K562 (cell line): Measurements from ENCODE around the gene DENND5B. TPM values are rescaled to one million over a fixed set of nuclear protein-coding genes. Genes with fewer than 3 reads are reported as not detected.

Source experiments
- ATAC-seq: fragments of 200-7000 bp; cut with Tn5 transposase; 3 replicates; pipeline ENCODE4 v1.9.1; 2020; ENCODE audit warnings: moderate library complexity
- BruUV-seq: library from RNA; stranded (reverse); fragments of 400-500 nt; replicated peaks from 2 replicates; lab custom pipeline; 2021; lab: Mats Ljungman, UMichigan
- CTCF ChIA-PET: fragments of 300-600 bp; formaldehyde crosslinking; extraction: SDS; loops from one replicate; lab custom pipeline; 2021; ENCODE audit warnings: low intra/inter-chr PET ratio; lab: Yijun Ruan, JAX
- POLR2A ChIA-PET: fragments of 300-600, 350-650 bp; sonication (Branson Sonifier 250); formaldehyde crosslinking; extraction: SDS; loops from one replicate; lab custom pipeline; 2021; ENCODE audit warnings: antibody characterized with exemption, inconsistent platforms; lab: Yijun Ruan, JAX
- DNase-seq, 4 experiments: peaks; one replicate each; pipeline versions ENCODE4 v3.0.0 to v3.0.0-alpha.2; 2011 to 2018; ENCODE audit warnings: low spot score in 3 of 4, mixed read lengths in 3 of 4; ENCODE audit errors: extremely low read depth in 1 of 4
- FAIRE-seq: peaks from 2 replicates; lab custom pipeline; 2011; peaks lifted over from hg19 to GRCh38; lab: Jason Lieb, UNC
- H2AFZ ChIP-seq: 2 replicates; pipeline ENCODE4 v1.6.0; 2011; ENCODE audit warnings: low read depth, low read length, control low read depth, inconsistent platforms
- H3K27ac ChIP-seq: fragments of 200-600 bp; 3 replicates; pipeline ENCODE4 v1.8.0; 2011; ENCODE audit warnings: low read depth, mild to moderate bottlenecking, control low read depth, inconsistent platforms, low read length, moderate library complexity, mixed read lengths; ENCODE audit errors: extremely low read depth
- H3K27me3 ChIP-seq, 2 experiments: fragments of 300-600 bp in 1 of 2; 2 replicates in 1 of 2; 3 replicates in 1 of 2; pipeline versions ENCODE4 v1.6.0 to v1.8.0; 2011; ENCODE audit warnings: inconsistent platforms in 2 of 2, low read length in 2 of 2, mild to moderate bottlenecking in 1 of 2, mixed read lengths in 1 of 2, moderate library complexity in 1 of 2; ENCODE audit not compliant: control insufficient read depth in 2 of 2, insufficient read depth in 2 of 2
- H3K36me3 ChIP-seq: fragments of 300-600 bp; 3 replicates; pipeline ENCODE4 v1.8.0; 2011; ENCODE audit warnings: mild to moderate bottlenecking, low read length, inconsistent platforms; ENCODE audit not compliant: control insufficient read depth, insufficient read depth
- H3K4me1 ChIP-seq, 2 experiments: fragments of 200-600 bp in 1 of 2; replicated peaks in 1 of 2; 2 replicates in 1 of 2; 3 replicates in 1 of 2; pipeline versions ENCODE4 v1.5.1 to v1.8.0; 2011; ENCODE audit warnings: inconsistent platforms in 2 of 2, low read length in 2 of 2, mild to moderate bottlenecking in 1 of 2, mixed read lengths in 1 of 2, moderate library complexity in 1 of 2; ENCODE audit not compliant: control insufficient read depth in 2 of 2, insufficient read depth in 2 of 2
- H3K4me2 ChIP-seq: 2 replicates; pipeline ENCODE4 v1.6.1; 2011; ENCODE audit warnings: low read length, control low read depth, inconsistent platforms, mixed read lengths; ENCODE audit not compliant: insufficient read depth
- H3K4me3 ChIP-seq: fragments of 200-600 bp; sonication (generic), shearing (Covaris generic); 2 replicates; pipeline ENCODE4 v1.5.1; 2016; ENCODE audit warnings: control low read depth, inconsistent platforms
- H3K79me2 ChIP-seq: fragments of 200-600 bp; 3 replicates; pipeline ENCODE4 v1.8.0; 2011; ENCODE audit warnings: low read length, inconsistent platforms; ENCODE audit not compliant: control insufficient read depth, insufficient read depth
- H3K9ac ChIP-seq, 2 experiments: 2 replicates each; pipeline versions ENCODE4 v1.6.0 to v1.6.1; 2011; ENCODE audit warnings: low read depth in 2 of 2, low read length in 2 of 2, control low read depth in 1 of 2, inconsistent platforms in 1 of 2, mild to moderate bottlenecking in 1 of 2, mixed read lengths in 1 of 2; ENCODE audit not compliant: insufficient read depth in 1 of 2
- H3K9me1 ChIP-seq: one replicate; pipeline ENCODE4 v1.6.0; 2011; ENCODE audit warnings: inconsistent platforms, mild to moderate bottlenecking, low read length, moderate library complexity; ENCODE audit not compliant: control insufficient read depth, insufficient read depth
- H3K9me3 ChIP-seq: replicated peaks from 2 replicates; pipeline ENCODE4 v1.5.1; 2011; ENCODE audit warnings: low read depth, low read length, inconsistent platforms; ENCODE audit not compliant: control insufficient read depth, insufficient read depth
- H4K20me1 ChIP-seq: replicated peaks from 2 replicates; pipeline ENCODE4 v1.6.1; 2011; ENCODE audit warnings: low read length, inconsistent platforms, mixed read lengths; ENCODE audit not compliant: control insufficient read depth, insufficient read depth
- DMBX1 ChIP-seq: fragments of 250-450 bp; sonication (Bioruptor Pico); IDR thresholded peaks from 2 replicates; pipeline ENCODE4 v1.8.0; 2022; ENCODE audit warnings: inconsistent platforms, mild to moderate bottlenecking, moderate library complexity, borderline replicate concordance
- ETS2 ChIP-seq: IDR thresholded peaks from 2 replicates; pipeline ENCODE4 v1.6.1; 2016; ENCODE audit warnings: borderline replicate concordance, missing genetic modification characterization, mild to moderate bottlenecking, moderate library complexity, missing compliant biosample characterization; ENCODE audit not compliant: poor library complexity, severe bottlenecking
- PHF21A ChIP-seq: fragments of 450-650 bp; IDR thresholded peaks from 2 replicates; pipeline ENCODE4 v1.6.1; 2017; ENCODE audit warnings: low read depth, borderline replicate concordance
- USF2 ChIP-seq: sonication (generic); formaldehyde crosslinking; IDR thresholded peaks from 2 replicates; pipeline ENCODE4 v1.5.0; 2020; ENCODE audit warnings: missing genetic modification reagents
- ZNF586 ChIP-seq: fragments of 450-650 bp; formaldehyde crosslinking; conservative IDR thresholded peaks from 2 replicates; pipeline ENCODE4 v1.4.0; 2020; ENCODE audit warnings: mild to moderate bottlenecking, moderate library complexity
- WGBS: fragments of 100-300 bp; shearing (Covaris generic); methylation state at CpG from one replicate; pipeline ENCODE4 v1.1.6; 2016; ENCODE audit warnings: low coverage, mixed read lengths; ENCODE audit not compliant: insufficient coverage; ENCODE audit errors: missing lambda C conversion rate; 5-methylcytosine and 5-hydroxymethylcytosine counted together
- in situ Hi-C: fragments of 300-500 bp; cut with MboI; formaldehyde crosslinking; loops from 4 replicates; pipeline ENCODE4 v1.15.0; 2018; ENCODE audit warnings: inconsistent platforms, mixed read lengths
- intact Hi-C: fragments of 100-400 bp; cut with micrococcal nuclease; formaldehyde crosslinking; loops from 2 replicates; pipeline ENCODE4 v1.14.2; 2022
- polyA plus RNA-seq, 8 experiments: library from polyadenylated mRNA; depleted of rRNA in 4 of 8; stranded (reverse) in 5 of 8; unstranded in 3 of 8; fragments of >200 nt; fragmentation: Nextera tagmentation in 2 of 8; fragmentation: Illumina TruSeq in 1 of 8; extraction: Ambion mirVana in 2 of 8; extraction: Trizol in 1 of 8; gene quantifications; 2 replicates each; pipeline versions ENCODE4 v1.2.1 to v1.2.3, GENCODE V29; 2011 to 2014; ENCODE audit warnings: inconsistent platforms in 1 of 8, missing spikeins in 1 of 8
- total RNA-seq, 7 experiments: library from RNA; depleted of rRNA in 6 of 7; stranded (reverse); fragments of >200 nt in 6 of 7; fragmentation: Illumina TruSeq in 2 of 7; extraction: Trizol in 2 of 7; gene quantifications; 2 replicates each; pipeline versions ENCODE4 v1.2.1 to v1.2.3, GENCODE V29; 2011 to 2021; ENCODE audit warnings: low replicate concordance in 1 of 7
- TF ChIP-seq, protein P1 (sequence below): sonication (generic); formaldehyde crosslinking; IDR thresholded peaks from 2 replicates; pipeline ENCODE4 v1.8.0; 2022; ENCODE audit warnings: mild to moderate bottlenecking, missing genetic modification reagents

The DENND5B gene
- total and polyA plus RNA-seq, 9 of the 15 experiments (the other 6 are each of a cell fraction or from before 2014, with no cell fraction given) = 0.99 to 6.0 (median 3.6) TPM

DNA sequence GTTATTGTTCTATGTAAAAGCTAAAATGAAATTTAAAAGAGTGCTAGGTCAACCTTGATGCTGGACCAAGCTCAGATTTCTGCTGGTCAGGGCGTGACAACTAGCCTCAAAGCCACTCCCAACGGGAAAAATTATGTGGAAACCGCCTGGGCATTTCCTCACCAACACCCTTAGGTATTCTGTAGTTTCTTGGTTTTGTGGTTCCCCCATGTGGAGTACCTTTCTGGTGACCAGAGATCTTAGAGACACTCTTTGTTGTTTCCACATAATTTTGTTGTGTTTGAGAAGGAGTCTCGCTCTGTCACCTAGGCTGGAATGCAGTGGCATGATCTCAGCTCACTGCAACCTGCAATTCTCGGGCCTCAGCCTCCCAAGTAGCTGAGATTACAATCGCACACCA lies 119.9 kb downstream of the DENND5B start:
- no peak for FAIRE-seq
- no peaks in the 10 kb centered on the region for H3K9me3 ChIP-seq
- BruUV-seq = no TSS peak
- intact Hi-C loops = no loop called here
- no peak overlapping the region for H3K9ac ChIP-seq
- no peaks in the 10 kb centered on the region for H3K9me1 ChIP-seq
- no peaks in the 10 kb centered on the region for H3K79me2 ChIP-seq
- H3K4me1 ChIP-seq = no peaks in the 10 kb centered on the region
- ChIA-PET POLR2A (no interaction called here), CTCF (no interaction called here)
- no peak overlapping the region for H3K4me3 ChIP-seq
- DNase-seq = no peak
- no peaks in the 10 kb centered on the region; a peak in 1 of 5 replicates for H3K27me3 ChIP-seq
- H3K36me3 ChIP-seq = no peaks in the 10 kb centered on the region
- no peak for ATAC-seq
- in situ Hi-C loops = no loop called here
- H3K4me2 ChIP-seq = no peak overlapping the region
- 1% methylated on average over 5 of the region's 6 CpGs for WGBS
- no peak overlapping the region for H3K27ac ChIP-seq
- H4K20me1 ChIP-seq = no peaks in the 10 kb centered on the region
- no peak overlapping the region for H2AFZ ChIP-seq
- TF ChIP-seq USF2 (no peak), ETS2 (no peak)

DNA sequence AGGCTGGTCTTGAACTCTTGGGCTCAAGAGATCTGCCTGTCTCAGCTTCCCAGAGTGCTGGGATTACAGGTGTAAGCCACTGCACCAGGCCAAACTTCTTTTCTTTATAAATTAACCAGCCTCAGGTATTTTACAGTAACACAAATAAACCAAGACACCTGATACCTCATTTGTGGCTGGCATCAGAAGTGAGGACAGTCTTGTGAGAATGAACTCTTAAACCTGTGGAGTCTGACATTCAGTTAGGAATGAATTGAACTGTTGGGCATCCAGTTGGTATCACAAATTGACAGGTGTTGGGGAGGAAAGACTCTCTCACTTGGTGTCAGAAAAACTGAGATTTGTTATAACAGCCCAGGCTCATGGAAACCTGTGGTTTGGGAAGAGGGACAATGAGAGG lies 120.5 kb downstream of the DENND5B start:
- Histone ChIP-seq H3K4me2 (no peak overlapping the region), H3K9me3 (no peaks in the 10 kb centered on the region), H3K36me3 (no peaks in the 10 kb centered on the region), H3K9ac (no peak overlapping the region), H3K79me2 (no peaks in the 10 kb centered on the region), H4K20me1 (no peaks in the 10 kb centered on the region), H3K27me3 (no peaks in the 10 kb centered on the region; a peak in 1 of 5 replicates), H3K4me1 (no peaks in the 10 kb centered on the region), H3K9me1 (no peaks in the 10 kb centered on the region), H3K4me3 (no peak overlapping the region), H3K27ac (no peak overlapping the region), H2AFZ (no peak overlapping the region)
- FAIRE-seq (no peak), DNase-seq (no peak), ATAC-seq (no peak)
- ChIA-PET POLR2A (interaction anchor here (0.6 kb wide), 1 partner anchor 168 kb away, joined by 3 read pairs; no protein-coding TSS in a partner anchor), CTCF (no interaction called here)
- intact Hi-C loops (no loop called here), in situ Hi-C loops (no loop called here)
- TF ChIP-seq, protein P1, sequence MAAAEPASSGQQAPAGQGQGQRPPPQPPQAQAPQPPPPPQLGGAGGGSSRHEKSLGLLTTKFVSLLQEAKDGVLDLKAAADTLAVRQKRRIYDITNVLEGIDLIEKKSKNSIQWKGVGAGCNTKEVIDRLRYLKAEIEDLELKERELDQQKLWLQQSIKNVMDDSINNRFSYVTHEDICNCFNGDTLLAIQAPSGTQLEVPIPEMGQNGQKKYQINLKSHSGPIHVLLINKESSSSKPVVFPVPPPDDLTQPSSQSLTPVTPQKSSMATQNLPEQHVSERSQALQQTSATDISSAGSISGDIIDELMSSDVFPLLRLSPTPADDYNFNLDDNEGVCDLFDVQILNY (CRISPR knock-in tag) = no peak
- TF ChIP-seq DMBX1 (CRISPR knock-in tag) = no peak
- TF ChIP-seq ZNF586 (CRISPR knock-in tag) = no peak
- no peak for TF ChIP-seq PHF21A
- BruUV-seq = no TSS peak
